Adipose tissue (tissue), 3 donors: Measurements from ENCODE around the gene KCNMA1. TPM values are rescaled to one million over a fixed set of nuclear protein-coding genes. Genes with fewer than 3 reads are reported as not detected.

Experiments used
- H3K27ac ChIP-seq: one replicate; pipeline ENCODE4 v1.5.1; 2013; ENCODE audit warnings: low read depth, low read length
- WGBS, 3 donors: extraction: QIAGEN DNeasy Blood & Tissue Kit; methylation state at CpG; one replicate each; pipeline ENCODE4 v1.1.7; 2013; 5-methylcytosine and 5-hydroxymethylcytosine counted together
- polyA plus RNA-seq, 3 donors: library from polyadenylated mRNA; stranded (reverse); fragments of 200-250 nt; gene quantifications; one replicate each; pipeline ENCODE4 v1.2.3, GENCODE V29; 2013
- donor health status: healthy with polysubstance abuse.
- donor health status: Bipolar disorder and iron deficiency.
- donor health status: healthy.

The KCNMA1 gene
- polyA plus RNA-seq, 3 donors: 2.5 to 5.1 (median 3.8) TPM

GRCh38 chr10:77071956-77072355, 565.7 kb downstream of the KCNMA1 start:
- H3K27ac ChIP-seq: no peak overlapping the region
- WGBS, 3 donors: 46 to 95% (median 57%) methylated on average over 3 of the region's 3 CpGs

DNA sequence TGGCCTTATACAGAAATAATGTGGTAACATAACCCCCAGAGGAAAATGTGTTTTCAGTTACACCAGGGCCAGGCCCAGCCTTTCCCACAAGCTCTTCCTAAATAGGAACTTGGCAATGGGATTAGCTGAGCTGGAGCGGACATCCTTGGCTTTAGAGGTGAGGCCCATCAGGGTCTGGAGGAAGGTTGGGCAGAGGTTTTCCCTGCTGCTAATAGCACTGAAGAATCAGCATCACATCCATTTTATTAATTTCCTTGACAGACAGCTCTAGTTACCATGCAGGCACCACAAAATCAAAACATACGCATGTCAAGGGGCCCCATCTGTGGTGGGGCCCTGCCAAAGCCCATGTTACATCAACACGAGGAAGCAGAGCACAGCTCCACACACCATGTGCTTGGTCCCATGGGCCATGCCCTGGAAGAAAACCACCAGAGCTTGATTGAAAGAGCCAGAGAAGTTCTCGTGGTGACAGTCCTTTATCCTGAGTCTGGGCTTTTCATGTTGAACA, 566.6 kb downstream of the KCNMA1 start:
- WGBS, 3 donors: 54 to 82% (median 64%) methylated on average over 4 of the region's 4 CpGs
- no peak overlapping the region for H3K27ac ChIP-seq

DNA sequence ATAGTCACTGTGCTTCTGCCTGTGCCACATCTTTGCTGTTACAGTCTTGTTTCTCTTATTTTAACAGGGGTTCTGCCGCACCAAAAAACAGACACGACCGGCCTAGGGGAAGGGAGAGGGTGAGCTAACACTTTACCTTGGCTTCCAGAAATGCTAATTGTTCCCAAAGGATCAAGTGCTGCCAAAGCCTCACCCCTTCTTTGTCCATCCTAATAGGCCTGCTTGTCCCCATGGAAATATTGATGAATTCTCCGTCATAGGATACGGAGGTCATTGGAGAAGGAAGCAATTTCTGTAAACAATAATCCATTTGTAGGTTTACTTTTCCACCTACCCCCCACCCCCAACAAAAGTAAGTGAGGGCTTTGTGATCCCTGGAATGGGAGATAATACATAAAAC, 567.3 kb downstream of the KCNMA1 start:
- 84 to 93% (median 86%) methylated on average over 5 of the region's 5 CpGs for WGBS, 3 donors
- H3K27ac ChIP-seq: no peak overlapping the region

- H3K27ac ChIP-seq: no peak overlapping the region
- WGBS, 3 donors: 70 to 96% (median 80%) methylated on average over 3 of the region's 3 CpGs
Observed at GRCh38 chr10:77068969-77069368, 568.6 kb downstream of the KCNMA1 start.

DNA sequence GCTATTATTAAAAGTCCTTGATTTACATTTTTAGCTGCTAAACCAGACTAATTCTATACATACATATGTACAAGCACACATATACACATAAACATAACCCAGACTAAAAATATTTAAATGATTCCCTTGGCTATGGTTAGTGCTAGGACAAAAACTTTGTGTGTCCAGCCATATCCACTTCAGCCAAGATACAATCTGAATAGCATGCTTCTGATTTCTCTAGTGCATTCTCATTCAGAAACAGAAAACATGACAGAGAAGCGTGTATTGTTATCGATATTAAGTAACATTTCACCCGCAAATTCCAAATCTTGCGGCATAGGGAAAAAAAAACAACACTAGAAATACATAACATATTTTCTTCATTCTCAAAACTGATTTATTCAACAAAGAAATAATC, 569.3 kb downstream of the KCNMA1 start:
- WGBS, 3 donors: 84 to 96% (median 89%) methylated on average over 4 of the region's 4 CpGs
- H3K27ac ChIP-seq: no peak overlapping the region

DNA sequence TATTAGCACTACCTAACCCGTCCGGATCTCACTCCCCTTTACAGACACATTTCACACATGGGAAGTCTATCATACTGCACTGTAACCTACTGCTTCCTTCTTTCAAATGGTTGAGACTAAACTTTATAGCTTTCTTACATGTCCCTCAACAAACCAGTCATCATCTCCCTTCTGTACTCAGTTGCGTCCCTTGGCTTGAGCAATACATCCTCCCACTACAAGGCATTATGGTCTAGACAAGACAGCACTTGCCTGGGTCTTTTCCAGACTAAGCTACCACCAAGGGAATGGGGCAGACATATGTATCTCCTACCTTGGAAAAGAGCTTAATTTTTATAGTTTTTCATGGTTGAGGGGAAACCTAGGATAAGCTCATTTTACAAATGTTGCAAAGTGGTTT, 575.2 kb downstream of the KCNMA1 start:
- whole genome bisulfite sequencing, 3 donors: 81 to 94% (median 86%) methylated on average over 3 of the region's 3 CpGs
- H3K27ac ChIP-seq: no peak overlapping the region

GRCh38 chr10:77060913-77061312, 576.7 kb downstream of the KCNMA1 start:
- H3K27ac ChIP-seq: no peak overlapping the region
- WGBS, 3 donors: 86 to 90% (median 89%) methylated on average over 2 of the region's 2 CpGs

- 95 to 97% (median 95%) methylated on average over 2 of the region's 2 CpGs for WGBS, 3 donors
- H3K27ac ChIP-seq: no peak overlapping the region
Observed at GRCh38 chr10:77056650-77057049, 581.0 kb downstream of the KCNMA1 start.

- 86 to 93% (median 90%) methylated on average over 2 of the region's 2 CpGs for WGBS, 3 donors
- H3K27ac ChIP-seq: no peak overlapping the region
Observed at GRCh38 chr10:77052593-77052992, 585.0 kb downstream of the KCNMA1 start.

DNA sequence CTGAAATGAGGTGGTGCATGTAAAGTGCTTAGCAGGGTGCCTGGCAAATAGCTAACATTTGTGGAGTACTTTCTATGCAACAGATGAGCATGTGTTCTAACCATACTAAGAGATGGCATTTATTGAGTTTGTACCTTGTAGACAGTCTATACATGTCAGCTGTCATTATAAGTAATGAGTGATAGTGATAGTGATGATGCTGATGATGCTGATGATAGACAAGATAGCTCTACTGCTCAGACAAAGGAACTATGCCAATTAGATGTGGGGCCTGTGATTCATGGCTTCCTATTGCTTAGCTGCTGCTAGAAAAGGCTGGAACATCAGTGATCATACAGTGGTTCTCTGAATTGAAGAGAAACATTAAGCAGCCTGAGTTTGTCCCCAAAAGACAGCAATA, 585.8 kb downstream of the KCNMA1 start:
- H3K27ac ChIP-seq: no peak overlapping the region

DNA sequence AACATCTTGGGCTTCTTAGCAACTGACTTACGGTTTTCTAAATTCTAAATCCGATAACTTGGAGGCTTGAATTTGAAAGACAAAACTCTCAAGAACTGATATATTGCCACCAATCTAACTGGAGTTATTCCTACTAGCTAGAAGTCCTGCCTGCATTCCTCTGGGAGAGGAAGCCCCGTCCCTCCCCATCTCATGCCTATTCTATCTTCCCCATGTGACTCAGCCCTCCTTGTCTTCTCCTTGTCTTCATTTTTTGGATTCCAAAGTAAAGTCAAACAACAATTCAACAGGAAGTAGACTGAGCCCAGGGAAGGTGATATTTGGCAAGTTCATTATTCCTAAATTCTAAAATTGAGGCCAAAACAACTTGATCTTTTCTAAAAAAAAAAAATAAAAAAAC, 587.7 kb downstream of the KCNMA1 start:
- no peak overlapping the region for H3K27ac ChIP-seq
- 76 to 94% (median 78%) methylated on average over 3 of the region's 3 CpGs for WGBS, 3 donors

DNA sequence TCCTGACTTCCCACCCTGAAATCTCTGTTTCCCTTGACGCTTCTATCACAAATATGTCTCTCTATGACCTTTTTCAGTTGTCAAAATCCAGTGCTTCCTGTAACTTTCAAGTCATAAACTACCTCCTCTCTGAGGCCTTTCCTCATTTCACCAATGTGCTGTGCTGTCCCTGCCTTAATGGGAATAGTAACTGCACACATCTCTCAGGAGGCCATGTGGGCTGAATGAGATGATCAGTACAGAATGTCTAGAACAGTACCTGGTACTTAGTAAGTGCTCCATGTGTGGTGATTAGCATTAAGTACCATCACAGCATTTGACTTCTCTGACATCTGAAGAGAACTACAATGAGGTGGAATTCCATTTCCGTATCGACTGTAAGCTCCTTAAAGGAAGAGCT, 588.5 kb downstream of the KCNMA1 start:
- 81 to 90% (median 90%) methylated on average over 3 of the region's 3 CpGs for WGBS, 3 donors
- no peak overlapping the region for H3K27ac ChIP-seq

- no peak overlapping the region for H3K27ac ChIP-seq
- WGBS, 3 donors: 76 to 91% (median 83%) methylated on average over 2 of the region's 2 CpGs
Observed at GRCh38 chr10:77045085-77045484, 592.5 kb downstream of the KCNMA1 start.

DNA sequence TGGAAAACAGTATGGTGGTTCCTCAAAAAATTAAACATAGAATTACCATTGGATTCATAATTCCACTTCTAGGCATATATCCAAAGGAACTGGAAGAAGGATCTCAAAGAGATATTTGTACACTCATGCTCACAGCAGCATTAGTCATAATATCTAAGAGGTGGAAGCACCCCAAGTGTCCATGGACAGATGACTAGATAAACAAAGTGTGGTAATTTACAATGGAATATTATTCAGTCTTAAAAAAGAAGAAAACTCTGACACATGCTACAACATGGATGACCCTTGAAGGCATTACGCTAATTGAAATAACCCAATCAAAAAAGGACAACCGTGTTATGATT, 594.2 kb downstream of the KCNMA1 start:
- WGBS, 3 donors: 90 to 98% (median 97%) methylated on average over 2 of the region's 2 CpGs
- H3K27ac ChIP-seq: no peak overlapping the region

DNA sequence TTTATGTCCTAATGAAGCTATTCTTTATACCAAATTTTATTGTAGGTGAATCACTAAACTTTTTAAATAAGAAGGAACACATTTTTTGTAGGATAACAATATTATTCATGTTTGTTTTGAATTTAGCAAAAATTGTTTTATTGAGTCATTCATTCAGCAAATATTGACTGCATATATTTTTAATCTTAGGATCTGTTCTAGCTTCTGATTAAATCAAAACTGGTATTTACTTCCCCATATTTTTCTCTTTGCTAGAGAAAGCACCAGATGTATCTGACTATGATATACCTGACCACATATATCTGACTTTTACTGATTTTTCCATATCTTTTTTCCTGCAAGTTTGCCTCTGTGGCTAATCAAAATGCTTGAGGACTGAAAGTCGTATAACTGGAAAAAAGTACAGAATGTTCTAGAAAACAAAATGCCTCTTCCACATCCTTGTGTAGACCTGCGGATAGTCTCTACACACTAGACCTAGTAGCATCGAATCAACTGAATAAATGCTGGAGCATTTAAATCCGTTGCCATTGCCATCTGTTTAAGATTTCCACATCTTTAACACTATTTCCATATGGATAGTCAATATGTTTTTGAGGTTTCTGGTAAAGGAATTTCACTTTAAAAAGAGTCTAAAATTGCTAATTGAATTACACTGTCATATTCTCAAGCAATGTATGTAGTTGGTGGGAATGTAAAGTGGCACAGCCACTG, 594.7 kb downstream of the KCNMA1 start:
- H3K27ac ChIP-seq: no peak overlapping the region
- WGBS, 3 donors: 80 to 95% (median 93%) methylated on average over 4 of the region's 4 CpGs

DNA sequence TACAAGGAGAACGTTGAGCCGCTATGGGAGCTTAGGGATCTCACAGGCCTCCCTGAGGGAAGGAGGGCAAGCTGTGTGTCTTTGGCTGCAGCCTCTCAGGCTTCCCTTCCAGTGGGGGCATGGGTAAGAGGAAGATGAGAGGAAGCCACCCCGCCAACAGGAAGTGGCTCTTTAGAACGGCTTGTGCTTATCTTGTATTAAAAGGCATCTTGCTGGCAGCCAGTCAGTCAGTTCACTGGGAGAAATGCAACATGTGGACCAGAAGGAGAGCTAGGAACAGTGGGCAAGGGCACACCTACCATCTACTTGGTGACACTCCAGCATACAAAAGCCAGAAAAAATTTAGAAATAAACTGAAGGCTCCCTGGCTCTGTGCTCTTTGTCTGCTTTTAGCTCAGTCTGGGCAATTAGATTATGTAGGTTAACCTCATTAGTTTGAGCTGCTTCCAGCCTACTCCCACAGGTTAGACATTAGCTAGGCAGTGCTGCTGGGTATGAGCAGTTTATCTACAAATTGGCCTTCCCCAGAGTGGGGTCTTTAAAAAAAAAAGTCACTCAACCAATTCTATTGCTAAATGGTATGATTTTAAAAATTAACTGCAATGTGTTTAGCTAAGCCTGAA, 595.9 kb downstream of the KCNMA1 start:
- no peak overlapping the region for H3K27ac ChIP-seq
- 37 to 60% (median 46%) methylated on average over 4 of the region's 4 CpGs for WGBS, 3 donors

DNA sequence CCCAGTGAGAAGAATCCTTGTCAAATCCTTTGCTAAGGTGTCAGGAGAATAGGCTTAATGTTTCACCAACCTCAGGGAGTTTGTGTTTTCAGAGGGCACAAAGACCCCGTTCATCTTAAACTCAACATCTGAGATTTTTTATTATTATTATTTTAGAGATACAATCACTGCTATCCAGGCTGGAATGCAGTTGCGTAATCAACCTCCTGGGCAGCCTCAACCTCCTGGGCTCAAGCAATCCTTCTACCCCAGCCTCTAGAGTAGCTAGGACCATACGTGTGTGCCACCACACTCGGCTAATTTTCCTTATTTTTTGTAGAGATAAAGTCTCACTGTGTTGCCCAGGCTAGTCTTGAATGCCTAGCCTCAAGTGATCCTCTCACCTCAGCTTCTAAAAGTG, 599.2 kb downstream of the KCNMA1 start:
- no peak overlapping the region for H3K27ac ChIP-seq
- 85 to 93% (median 91%) methylated on average over 4 of the region's 4 CpGs for WGBS, 3 donors

- WGBS, 3 donors: 79 to 88% (median 80%) methylated on average over 8 of the region's 8 CpGs
- no peak overlapping the region for H3K27ac ChIP-seq
Observed at GRCh38 chr10:77037735-77038403, 599.7 kb downstream of the KCNMA1 start.

GRCh38 chr10:77036993-77037734, 600.4 kb downstream of the KCNMA1 start:
- 76 to 85% (median 85%) methylated on average over 6 of the region's 6 CpGs for WGBS, 3 donors
- H3K27ac ChIP-seq: no peak overlapping the region
